Measurements from ENCODE around the gene CST4. TPM values are rescaled to one million over a fixed set of nuclear protein-coding genes. Genes with fewer than 3 reads are reported as not detected.
A peak's percentile ranks its signal among the peaks of the same experiment; 100 is the strongest.

CST4 gene
- total and polyA plus RNA-seq, 10 of the 15 experiments (the other 5 are each of a cell fraction or from before 2014, with no cell fraction given): not detected

DNA sequence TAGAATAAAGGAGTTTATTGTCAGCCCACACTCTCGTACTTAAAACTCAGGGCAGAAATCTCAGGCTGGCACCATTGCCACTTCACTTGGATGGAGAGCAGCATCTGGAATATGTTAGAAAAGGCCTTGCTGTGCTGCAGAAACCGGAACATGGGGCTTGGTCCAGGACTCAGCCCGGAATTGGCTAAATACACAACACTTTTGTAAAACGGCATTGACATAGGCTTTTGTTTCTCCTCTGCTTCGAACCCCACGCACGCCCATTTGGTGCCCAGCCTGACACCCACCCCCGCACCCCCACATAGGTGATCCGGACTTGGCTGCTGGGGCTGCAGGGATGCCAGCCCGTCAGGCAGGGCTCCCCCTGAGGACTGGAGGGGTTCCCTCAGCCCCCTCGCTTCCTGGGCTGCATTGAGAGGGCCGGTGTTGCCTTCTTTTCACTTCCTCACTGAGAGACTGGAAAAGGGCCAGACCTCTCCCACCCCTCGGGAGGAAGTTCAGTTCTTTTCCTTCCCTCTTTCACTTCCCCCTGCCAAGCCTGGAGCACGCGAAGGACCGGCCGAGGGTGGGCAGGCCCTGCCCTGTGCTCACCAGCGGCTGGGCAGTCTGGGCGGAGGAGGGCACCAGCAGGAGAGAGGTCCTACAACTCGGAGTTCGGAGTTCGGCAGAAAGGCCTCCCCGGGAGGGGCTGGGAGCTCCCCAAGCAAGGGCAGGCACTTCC is 33.2 kb downstream of the CST4 start:
- DNase-seq (ENCODE audit: low read depth, low spot score) (no peak), ATAC-seq (no peak; the same call in 1 of the 3 replicates), FAIRE-seq (no peak)
- intact Hi-C loops (cut with micrococcal nuclease; ENCODE audit: unreplicated experiment): no loop called here
- Histone ChIP-seq H3K27ac (ENCODE audit: control insufficient read depth, insufficient read depth) (no peak overlapping the region), H4K20me1 (ENCODE audit: control insufficient read depth, insufficient read depth) (no peaks in the 10 kb centered on the region), H3K4me1 (ENCODE audit: control insufficient read depth, insufficient read depth, low read length) (peaks cover 6% of the 10 kb centered on the region), H3K36me3 (ENCODE audit: control insufficient read depth in 2 of 2, insufficient read depth in 2 of 2, low read length in 1 of 2) (no peaks in the 10 kb centered on the region), H3K9ac (ENCODE audit: control insufficient read depth, insufficient read depth, low read length) (no peak overlapping the region), H3K79me2 (ENCODE audit: control insufficient read depth, insufficient read depth, low read length) (no peaks in the 10 kb centered on the region), H2AFZ (ENCODE audit: control insufficient read depth, low read depth, low read length) (no peak overlapping the region), H3K27me3 (replicated peaks in 1 of 2; ENCODE audit: control insufficient read depth in 2 of 2, insufficient read depth in 2 of 2, low read length in 1 of 2) (no peaks in the 10 kb centered on the region), H3K9me3 (replicated peaks; ENCODE audit: control insufficient read depth, insufficient read depth, low read length) (no peaks in the 10 kb centered on the region; the same call in 2 of the 3 replicates), H3K4me3 (no peak overlapping the region), H3K4me2 (ENCODE audit: control insufficient read depth, insufficient read depth) (0 out of 2 replicates have a peak overlapping the region, but pooled peaks have one; percentile 25)
- ChIA-PET SMC1A (ENCODE audit: uncharacterized antibody, unreplicated experiment) (no interaction called here), POLR2A (no interaction called here), RAD21 (ENCODE audit: unreplicated experiment) (no interaction called here), CTCF (interaction anchor here (0.9 kb wide), 1 partner anchor 341 kb away, joined by 4 read pairs; no protein-coding TSS in a partner anchor)
- WGBS (ENCODE audit: insufficient coverage, insufficient replicate concordance, low lambda C conversion rate, missing lambda C conversion rate): 6% methylated on average over 23 of the region's 23 CpGs
- TF ChIP-seq EED (IDR thresholded peaks at IDR 0.05; ENCODE audit: low read depth) (peak; percentile 37), SPI1 (IDR thresholded peaks at IDR 0.05; ENCODE audit: borderline replicate concordance, insufficient read depth, low read depth, low read length) (peak; percentile 64), RELA (IDR thresholded peaks at IDR 0.05; ENCODE audit: borderline replicate concordance, partially characterized antibody) (no peak), BRCA1 (IDR thresholded peaks at IDR 0.05; ENCODE audit: low read depth, low read length) (no peak)
- no TSS peak for BruUV-seq (replicated peaks)
- in situ Hi-C loops (cut with MboI): no loop called here

DNA sequence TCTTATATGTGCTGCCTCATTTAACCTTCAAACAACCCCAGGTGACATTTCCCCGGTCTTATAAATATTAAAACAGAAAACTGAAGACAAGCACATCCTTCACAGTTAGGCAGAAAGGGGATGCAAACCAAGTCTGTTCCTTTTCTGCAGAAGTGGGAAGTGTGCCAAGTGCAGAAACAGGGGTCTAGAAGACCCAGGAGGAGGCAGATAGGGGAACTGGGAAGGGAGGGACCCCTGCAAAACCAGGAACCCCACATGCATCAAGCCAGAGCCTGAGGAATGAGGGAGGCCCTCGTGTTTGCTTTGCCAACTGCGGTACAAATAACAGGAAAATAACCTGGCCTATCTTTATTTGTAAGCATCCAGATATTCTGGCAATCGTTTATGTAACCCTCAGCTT is 34.1 kb downstream of the CST4 start:
- intact Hi-C loops (cut with micrococcal nuclease; ENCODE audit: unreplicated experiment) (no loop called here), in situ Hi-C loops (cut with MboI) (no loop called here)
- no peak overlapping the region for H3K27ac ChIP-seq (ENCODE audit: control insufficient read depth, insufficient read depth)
- BruUV-seq (replicated peaks): no TSS peak
- SMC1A ChIA-PET (ENCODE audit: uncharacterized antibody, unreplicated experiment): no interaction called here
- H3K9ac ChIP-seq (ENCODE audit: control insufficient read depth, insufficient read depth, low read length): no peak overlapping the region
- WGBS (ENCODE audit: insufficient coverage, insufficient replicate concordance, low lambda C conversion rate, missing lambda C conversion rate): 52% methylated on average over 4 of the region's 4 CpGs
- H3K36me3 ChIP-seq (ENCODE audit: control insufficient read depth in 2 of 2, insufficient read depth in 2 of 2, low read length in 1 of 2): no peaks in the 10 kb centered on the region
- H3K4me2 ChIP-seq (ENCODE audit: control insufficient read depth, insufficient read depth): no peak overlapping the region
- FAIRE-seq: no peak
- POLR2A ChIA-PET: no interaction called here
- CTCF ChIA-PET: interaction anchor here (0.9 kb wide), 1 partner anchor 342 kb away, joined by 4 read pairs; no protein-coding TSS in a partner anchor
- H3K4me1 ChIP-seq (ENCODE audit: control insufficient read depth, insufficient read depth, low read length): peaks cover 6% of the 10 kb centered on the region
- no peak overlapping the region for H2AFZ ChIP-seq (ENCODE audit: control insufficient read depth, low read depth, low read length)
- RAD21 ChIA-PET (ENCODE audit: unreplicated experiment): no interaction called here
- no peaks in the 10 kb centered on the region for H3K27me3 ChIP-seq (replicated peaks in 1 of 2; ENCODE audit: control insufficient read depth in 2 of 2, insufficient read depth in 2 of 2, low read length in 1 of 2)
- H3K79me2 ChIP-seq (ENCODE audit: control insufficient read depth, insufficient read depth, low read length): no peaks in the 10 kb centered on the region
- no peak for ATAC-seq
- no peak for DNase-seq (ENCODE audit: low read depth, low spot score)
- no peaks in the 10 kb centered on the region; the same call in 2 of the 3 replicates for H3K9me3 ChIP-seq (replicated peaks; ENCODE audit: control insufficient read depth, insufficient read depth, low read length)
- no peaks in the 10 kb centered on the region for H4K20me1 ChIP-seq (ENCODE audit: control insufficient read depth, insufficient read depth)
- H3K4me3 ChIP-seq: no peak overlapping the region
- no peak for TF ChIP-seq TARDBP (IDR thresholded peaks at IDR 0.05; ENCODE audit: borderline replicate concordance)
- TF ChIP-seq, protein P1, sequence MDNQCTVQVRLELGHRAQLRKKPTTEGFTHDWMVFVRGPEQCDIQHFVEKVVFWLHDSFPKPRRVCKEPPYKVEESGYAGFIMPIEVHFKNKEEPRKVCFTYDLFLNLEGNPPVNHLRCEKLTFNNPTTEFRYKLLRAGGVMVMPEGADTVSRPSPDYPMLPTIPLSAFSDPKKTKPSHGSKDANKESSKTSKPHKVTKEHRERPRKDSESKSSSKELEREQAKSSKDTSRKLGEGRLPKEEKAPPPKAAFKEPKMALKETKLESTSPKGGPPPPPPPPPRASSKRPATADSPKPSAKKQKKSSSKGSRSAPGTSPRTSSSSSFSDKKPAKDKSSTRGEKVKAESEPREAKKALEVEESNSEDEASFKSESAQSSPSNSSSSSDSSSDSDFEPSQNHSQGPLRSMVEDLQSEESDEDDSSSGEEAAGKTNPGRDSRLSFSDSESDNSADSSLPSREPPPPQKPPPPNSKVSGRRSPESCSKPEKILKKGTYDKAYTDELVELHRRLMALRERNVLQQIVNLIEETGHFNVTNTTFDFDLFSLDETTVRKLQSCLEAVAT (IDR thresholded peaks at IDR 0.05): no peak
- no peak for TF ChIP-seq CBFB (IDR thresholded peaks at IDR 0.05; ENCODE audit: low read depth)
- no peak for TF ChIP-seq CBX5 (IDR thresholded peaks at IDR 0.05; ENCODE audit: low read depth)
- TF ChIP-seq HCFC1 (IDR thresholded peaks at IDR 0.05; ENCODE audit: low read length): no peak
- TF ChIP-seq TCF12 (IDR thresholded peaks at IDR 0.05; ENCODE audit: low read depth, low read length): no peak
- TF ChIP-seq KAT2A (conservative IDR thresholded peaks at IDR 0.05; ENCODE audit: control insufficient read depth, low read depth, low read length): no peak
- TF ChIP-seq, protein P2, sequence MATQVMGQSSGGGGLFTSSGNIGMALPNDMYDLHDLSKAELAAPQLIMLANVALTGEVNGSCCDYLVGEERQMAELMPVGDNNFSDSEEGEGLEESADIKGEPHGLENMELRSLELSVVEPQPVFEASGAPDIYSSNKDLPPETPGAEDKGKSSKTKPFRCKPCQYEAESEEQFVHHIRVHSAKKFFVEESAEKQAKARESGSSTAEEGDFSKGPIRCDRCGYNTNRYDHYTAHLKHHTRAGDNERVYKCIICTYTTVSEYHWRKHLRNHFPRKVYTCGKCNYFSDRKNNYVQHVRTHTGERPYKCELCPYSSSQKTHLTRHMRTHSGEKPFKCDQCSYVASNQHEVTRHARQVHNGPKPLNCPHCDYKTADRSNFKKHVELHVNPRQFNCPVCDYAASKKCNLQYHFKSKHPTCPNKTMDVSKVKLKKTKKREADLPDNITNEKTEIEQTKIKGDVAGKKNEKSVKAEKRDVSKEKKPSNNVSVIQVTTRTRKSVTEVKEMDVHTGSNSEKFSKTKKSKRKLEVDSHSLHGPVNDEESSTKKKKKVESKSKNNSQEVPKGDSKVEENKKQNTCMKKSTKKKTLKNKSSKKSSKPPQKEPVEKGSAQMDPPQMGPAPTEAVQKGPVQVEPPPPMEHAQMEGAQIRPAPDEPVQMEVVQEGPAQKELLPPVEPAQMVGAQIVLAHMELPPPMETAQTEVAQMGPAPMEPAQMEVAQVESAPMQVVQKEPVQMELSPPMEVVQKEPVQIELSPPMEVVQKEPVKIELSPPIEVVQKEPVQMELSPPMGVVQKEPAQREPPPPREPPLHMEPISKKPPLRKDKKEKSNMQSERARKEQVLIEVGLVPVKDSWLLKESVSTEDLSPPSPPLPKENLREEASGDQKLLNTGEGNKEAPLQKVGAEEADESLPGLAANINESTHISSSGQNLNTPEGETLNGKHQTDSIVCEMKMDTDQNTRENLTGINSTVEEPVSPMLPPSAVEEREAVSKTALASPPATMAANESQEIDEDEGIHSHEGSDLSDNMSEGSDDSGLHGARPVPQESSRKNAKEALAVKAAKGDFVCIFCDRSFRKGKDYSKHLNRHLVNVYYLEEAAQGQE (IDR thresholded peaks at IDR 0.05; ENCODE audit: low read depth, low read length): no peak
- TF ChIP-seq SRF (IDR thresholded peaks at IDR 0.05; ENCODE audit: low read depth in 2 of 2, low read length in 2 of 2): no peak
- TF ChIP-seq ZNF622 (IDR thresholded peaks at IDR 0.05): no peak

Data from GM12878 (cell line).